Spleen (tissue), 11 donors: ENCODE results near the gene MX2. TPM values are rescaled to one million over a fixed set of nuclear protein-coding genes. Genes with fewer than 3 reads are reported as not detected.

ENCODE experiments used
- DNase-seq: peaks from one replicate; pipeline ENCODE4 v3.0.0-alpha.2; 2020
- H3K27ac ChIP-seq, 8 donors: fragments of 200-600 bp; sonication (generic) in 7 of 8; 1 replicate in 4 of 8; 2 replicates in 4 of 8; pipeline versions ENCODE4 v1.5.0 to v1.8.0; 2016 to 2021; ENCODE audit warnings: inconsistent platforms in 4 of 8, mild to moderate bottlenecking in 4 of 8, moderate library complexity in 1 of 8
- H3K27me3 ChIP-seq, 7 donors: fragments of 200-600 bp; sonication (generic) in 6 of 7; replicated peaks in 1 of 7; 1 replicate in 4 of 7; 2 replicates in 3 of 7; pipeline versions ENCODE4 v1.5.0 to v1.8.0; 2016 to 2021; ENCODE audit warnings: inconsistent platforms in 3 of 7, mild to moderate bottlenecking in 1 of 7
- H3K36me3 ChIP-seq, 6 donors: fragments of 200-600 bp; sonication (generic) in 5 of 6; 1 replicate in 4 of 6; 2 replicates in 2 of 6; pipeline versions ENCODE4 v1.5.0 to v1.8.0; 2016 to 2021; ENCODE audit warnings: inconsistent platforms in 2 of 6
- H3K4me1 ChIP-seq, 6 donors: fragments of 200-600 bp; sonication (generic) in 5 of 6; 1 replicate in 3 of 6; 2 replicates in 3 of 6; pipeline versions ENCODE4 v1.5.0 to v1.8.0; 2016 to 2021; ENCODE audit warnings: inconsistent platforms in 3 of 6
- H3K4me3 ChIP-seq, 8 donors: fragments of 200-600 bp; sonication (generic) in 7 of 8; 1 replicate in 4 of 8; 2 replicates in 4 of 8; pipeline versions ENCODE4 v1.5.0 to v1.8.0; 2016 to 2021; ENCODE audit warnings: inconsistent platforms in 4 of 8, mild to moderate bottlenecking in 4 of 8, moderate library complexity in 2 of 8
- H3K9me3 ChIP-seq, 8 donors: fragments of 200-600 bp; sonication (generic) in 7 of 8; 1 replicate in 4 of 8; 2 replicates in 4 of 8; pipeline versions ENCODE4 v1.5.0 to v1.8.0; 2016 to 2021; ENCODE audit warnings: inconsistent platforms in 4 of 8
- CTCF ChIP-seq, 11 experiments: fragments of 200-600 bp in 7 of 11; fragments of 450-650 bp in 4 of 11; sonication (generic) in 4 of 11; IDR thresholded peaks in 8 of 11; conservative IDR thresholded peaks in 3 of 11; 1 replicate in 7 of 11; 2 replicates in 4 of 11; pipeline versions ENCODE4 v1.4.0 to v1.8.0; 2016 to 2021; ENCODE audit warnings: antibody characterized with exemption in 11 of 11, inconsistent platforms in 4 of 11, mild to moderate bottlenecking in 1 of 11
- POLR2A ChIP-seq, 3 donors: fragments of 450-650 bp; IDR thresholded peaks; one replicate each; pipeline ENCODE4 v1.5.1; 2017; ENCODE audit warnings: antibody characterized with exemption in 3 of 3, mild to moderate bottlenecking in 1 of 3
- POLR2AphosphoS5 ChIP-seq, 3 donors: sonication (generic); formaldehyde crosslinking; IDR thresholded peaks; one replicate each; pipeline ENCODE4 v1.5.1; 2017; ENCODE audit warnings: antibody characterized with exemption in 3 of 3
- WGBS, 5 donors: extraction: QIAGEN DNeasy Blood & Tissue Kit in 3 of 5; methylation state at CpG; one replicate each; pipeline versions ENCODE4 v1.1.5 to v1.1.7; 2013 to 2018; 5-methylcytosine and 5-hydroxymethylcytosine counted together
- intact Hi-C: fragments of 100-400 bp; cut with DNase I; formaldehyde crosslinking; loops from one replicate; pipeline ENCODE4 v1.15.0; 2023; ENCODE audit warnings: low total_unique reads
- polyA plus RNA-seq, 3 donors: library from polyadenylated mRNA; stranded (reverse); fragments of 200-250 nt; gene quantifications; one replicate each; pipeline ENCODE4 v1.2.1, GENCODE V29; 2013
- total RNA-seq, 7 donors: library from RNA; depleted of rRNA in 3 of 7; stranded (reverse); fragments of >200 nt in 3 of 7; fragmentation: NEBNext Ultra II Directional in 4 of 7; extraction: Animal tissue kit (Norgen Biotek cat#: 25700) in 4 of 7; gene quantifications; one replicate each; pipeline versions ENCODE4 v1.1.0 to v1.2.1, GENCODE V29; 2016 to 2021
- donor health status: healthy with polysubstance abuse.
- donor health status: DM: no; HTN: no; CAD: no; lungs with moderate emphysema.
- donor health status: DM: no; HTN: no; CAD: no.
- donor health status: Bipolar disorder and iron deficiency.
- donor health status: healthy.
- donor health status: DM: no; HTN: no; CAD: no.
- donor health status: DM: yes; HTN: yes; CAD: no.

The MX2 gene
- total and polyA plus RNA-seq, 10 donors = 20.0 to 109 (median 71.8) TPM

- DNase-seq = peak; percentile 73
- no peak for TF ChIP-seq POLR2A (IDR thresholded peaks at IDR 0.05)
- TF ChIP-seq POLR2AphosphoS5 (IDR thresholded peaks at IDR 0.05) = no peak
- no peak for TF ChIP-seq CTCF (IDR thresholded peaks at IDR 0.05 in 8 of 11, conservative IDR thresholded peaks at IDR 0.05 in 3 of 11)
- peaks cover 39 to 100% (median 82%) of the 10 kb centered on the region in 6 donors for H3K4me1 ChIP-seq
- H3K9me3 ChIP-seq = no peaks in the 10 kb centered on the region
- intact Hi-C loops = loop anchor here (10.0 kb wide), 1 partner anchor 56 kb away; the partner anchor contains the start of gene MX1
- H3K4me3 ChIP-seq = peak overlapping the region in 4 of 8 donors; percentile 41 to 68 (median 46)
- whole genome bisulfite sequencing, 5 donors = 42 to 60% (median 46%) methylated on average over 4 of the region's 4 CpGs
- H3K27me3 ChIP-seq = peaks cover 0 to 5% (median 0%) of the 10 kb centered on the region in 7 donors
- peaks cover 0 to 43% (median 1%) of the 10 kb centered on the region in 6 donors for H3K36me3 ChIP-seq
- peak overlapping the region; percentile 69 to 99 (median 89) for H3K27ac ChIP-seq
Measured at GRCh38 chr21:41368735-41369104, 6.9 kb downstream of the MX2 start.

GRCh38 chr21:41369105-41369919 lies 7.5 kb downstream of the MX2 start:
- no peaks in the 10 kb centered on the region for H3K9me3 ChIP-seq
- peaks cover 33 to 100% (median 76%) of the 10 kb centered on the region in 6 donors for H3K4me1 ChIP-seq
- WGBS, 5 donors = 11 to 23% (median 15%) methylated on average over 12 to 29 of the region's 29 CpGs
- H3K27ac ChIP-seq = peak overlapping the region; percentile 69 to 99 (median 89)
- H3K4me3 ChIP-seq = peak overlapping the region; percentile 5 to 68 (median 40)
- intact Hi-C loops = loop anchor here (10.0 kb wide), 1 partner anchor 55 kb away; the partner anchor contains the start of gene MX1
- peaks cover 0 to 43% (median 1%) of the 10 kb centered on the region in 6 donors for H3K36me3 ChIP-seq
- peaks cover 0 to 5% (median 0%) of the 10 kb centered on the region in 7 donors for H3K27me3 ChIP-seq
- peak; percentile 89 for DNase-seq
- TF ChIP-seq POLR2A (IDR thresholded peaks at IDR 0.05) (no peak), CTCF (IDR thresholded peaks at IDR 0.05 in 8 of 11, conservative IDR thresholded peaks at IDR 0.05 in 3 of 11) (peak in 6 of 11 experiments; percentile 16 to 29 (median 22)), POLR2AphosphoS5 (IDR thresholded peaks at IDR 0.05) (peak in 2 of 3 donors; percentile 37 to 74)

- DNase-seq = peak; percentile 92
- peak overlapping the region; percentile 69 to 99 (median 89) for H3K27ac ChIP-seq
Measured at GRCh38 chr21:41369920-41370839, 8.4 kb downstream of the MX2 start.

More at GRCh38 chr21:41369920-41370839, 8.4 kb downstream of the MX2 start:
- Histone ChIP-seq H3K27me3 (peaks cover 0 to 5% (median 0%) of the 10 kb centered on the region in 7 donors), H3K4me3 (peak overlapping the region; percentile 5 to 68 (median 40)), H3K36me3 (peaks cover 0 to 43% (median 1%) of the 10 kb centered on the region in 6 donors), H3K4me1 (peaks cover 32 to 92% (median 68%) of the 10 kb centered on the region in 6 donors), H3K9me3 (no peaks in the 10 kb centered on the region)
- TF ChIP-seq CTCF (IDR thresholded peaks at IDR 0.05 in 8 of 11, conservative IDR thresholded peaks at IDR 0.05 in 3 of 11) (no peak), POLR2AphosphoS5 (IDR thresholded peaks at IDR 0.05) (peak in 2 of 3 donors; percentile 30 to 34), POLR2A (IDR thresholded peaks at IDR 0.05) (no peak)
- 53 to 80% (median 66%) methylated on average over 25 to 30 of the region's 30 CpGs for WGBS, 5 donors
- intact Hi-C loops = loop anchor here (10.0 kb wide), 1 partner anchor 55 kb away; the partner anchor contains the start of gene MX1
